Umbilical cord (tissue), 2 donors: ENCODE results near the gene PRRG2. TPM values are rescaled to one million over a fixed set of nuclear protein-coding genes. Genes with fewer than 3 reads are reported as not detected.

Source experiments
- DNase-seq: peaks from one replicate; pipeline ENCODE4 v3.0.0-alpha.2; 2015; ENCODE audit warnings: low spot score
- total RNA-seq: library from RNA; depleted of rRNA; stranded (reverse); fragments of >200 nt; gene quantifications from one replicate; pipeline ENCODE4 v1.2.3, GENCODE V29; 2014; ENCODE audit warnings: low replicate concordance; ENCODE audit not compliant: insufficient read depth

The PRRG2 gene
- total RNA-seq, 1 donor from 2014 or later: not detected

DNA sequence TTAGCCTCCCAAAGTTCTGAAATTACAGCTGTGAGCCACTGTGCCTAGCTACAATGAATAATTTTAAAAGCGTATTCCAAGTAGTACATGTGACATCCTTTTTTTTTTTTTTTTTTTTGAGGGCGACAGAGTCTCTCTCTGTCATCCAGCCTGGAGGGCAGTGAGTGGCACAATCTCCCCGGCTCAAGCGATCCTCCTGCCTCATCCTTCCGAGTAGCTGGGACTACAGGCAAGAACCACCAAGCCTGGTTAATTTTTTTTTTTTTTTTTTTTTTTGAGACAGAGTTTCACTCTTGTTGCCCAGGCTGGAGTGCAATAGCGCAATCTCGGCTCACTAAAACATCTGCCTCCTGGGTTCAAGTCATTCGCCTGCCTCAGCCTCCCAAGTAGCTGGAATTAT lies 6.1 kb downstream of the PRRG2 start:
- no peak for DNase-seq

GRCh38 chr19:49588365-49589122 lies 7.4 kb downstream of the PRRG2 start:
- DNase-seq: no peak

DNA sequence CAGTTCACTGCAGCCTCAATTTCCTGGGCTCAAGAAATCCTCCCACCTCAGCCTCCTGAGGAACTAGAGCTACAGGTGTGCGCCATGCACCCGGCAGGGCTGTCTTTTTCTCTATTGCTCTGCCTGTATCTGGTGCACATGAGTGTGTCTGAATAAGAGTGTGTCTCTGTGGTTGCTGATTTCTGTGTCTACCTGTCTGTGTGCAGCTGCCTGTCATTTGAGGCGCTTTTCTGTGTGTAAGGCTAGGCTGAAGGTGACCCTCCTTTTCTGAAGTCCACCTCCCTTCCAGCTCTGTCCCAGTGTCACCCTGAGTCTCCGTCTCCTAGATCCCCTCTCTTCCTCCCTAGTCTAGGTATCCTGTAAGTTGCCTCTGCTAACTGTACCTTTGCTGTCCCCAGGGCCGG lies 8.4 kb downstream of the PRRG2 start:
- no peak for DNase-seq

GRCh38 chr19:49590071-49590970 lies 9.2 kb downstream of the PRRG2 start:
- DNase-seq: peak; percentile 98

DNA sequence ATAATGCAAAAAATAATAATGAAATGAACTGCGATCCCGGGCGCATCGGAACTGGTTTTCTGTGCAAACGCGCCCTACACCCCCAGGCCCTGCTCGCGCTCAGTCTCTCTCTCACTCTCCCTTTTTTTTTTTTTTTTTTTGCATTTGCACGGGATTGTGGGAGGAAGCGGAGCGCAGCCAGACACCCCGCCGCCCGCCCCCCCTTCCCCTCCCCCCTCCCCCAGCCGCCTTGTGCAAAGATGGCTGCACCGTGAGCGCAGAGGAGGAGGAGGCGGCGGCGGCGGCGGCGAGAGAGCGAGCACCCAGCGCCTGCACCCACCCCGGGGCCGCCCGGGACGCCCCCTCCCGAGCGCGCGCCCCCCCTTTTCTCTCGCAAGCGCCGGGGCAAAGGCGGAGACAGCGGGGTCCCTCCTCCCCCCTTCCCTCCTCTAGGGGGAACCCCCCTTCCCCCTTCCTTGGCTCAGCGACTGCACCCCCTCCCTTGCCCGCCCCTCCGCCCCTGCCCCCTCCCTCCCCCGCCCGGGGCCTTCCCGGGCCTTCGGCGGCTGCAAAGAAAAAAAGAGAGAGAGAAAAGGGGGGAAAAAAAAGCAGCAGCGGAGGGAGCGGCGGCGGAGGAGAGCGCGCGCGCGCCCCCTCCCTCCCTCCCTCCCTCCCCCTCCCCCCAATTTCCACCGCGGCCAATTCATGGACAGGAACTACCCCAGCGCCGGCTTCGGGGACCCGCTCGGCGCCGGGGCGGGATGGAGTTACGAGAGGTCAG lies 10.0 kb downstream of the PRRG2 start, which contains the start of gene PRR12:
Gene PRR12, plus strand, starts transcription at position 212 of the 760 bp plus-strand sequence. Its CDS starts 473 bp downstream, at position 685.
- peak; percentile 89 for DNase-seq

- DNase-seq: peak; percentile 65
These were observed 10.8 kb downstream of the PRRG2 start for GRCh38 chr19:49591731-49592485.

GRCh38 chr19:49592486-49593232 lies 11.5 kb downstream of the PRRG2 start:
- DNase-seq: peak; percentile 25

DNA sequence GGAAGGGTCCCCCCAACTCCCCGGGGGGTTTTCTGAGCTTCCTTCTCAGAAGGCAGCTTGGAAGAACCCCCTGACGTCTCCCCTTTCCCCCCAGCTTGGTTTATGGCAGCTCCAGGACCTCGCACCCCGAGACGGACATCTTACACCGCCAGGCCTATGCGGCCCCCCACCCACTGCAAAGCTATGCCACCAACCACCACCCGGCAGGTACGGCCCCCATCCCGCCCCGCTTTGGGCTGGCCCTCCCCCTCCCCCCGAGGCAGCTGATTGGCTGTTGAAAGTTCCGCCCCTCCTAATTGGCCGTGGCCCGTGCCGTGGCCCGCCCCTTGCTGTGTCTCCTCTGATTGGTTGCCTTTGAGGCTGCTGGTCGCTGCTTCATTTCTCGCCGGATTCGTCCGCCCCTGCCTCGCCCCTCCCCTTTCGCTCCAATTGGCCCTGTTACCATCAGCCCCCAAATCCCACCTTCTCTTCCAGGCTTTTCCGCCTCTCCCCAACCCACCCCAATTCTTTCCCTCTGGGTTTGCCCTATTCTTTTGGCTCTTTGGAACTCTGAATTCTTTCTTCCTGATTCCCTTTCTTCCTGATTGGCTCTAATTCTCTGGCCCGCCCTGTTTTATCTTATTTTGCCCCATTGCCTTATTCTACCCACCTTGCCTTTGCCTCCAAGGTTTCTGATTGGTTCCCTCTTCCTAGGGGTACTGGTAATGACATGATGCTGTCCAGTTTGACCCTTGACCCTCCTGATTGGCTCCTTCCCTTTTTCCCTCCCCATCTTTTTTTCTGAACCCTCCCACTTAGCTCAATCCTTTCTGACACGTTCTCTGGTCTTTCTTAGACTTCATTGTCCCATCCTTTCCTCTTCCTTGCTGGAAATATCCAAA lies 12.4 kb downstream of the PRRG2 start:
- peak; percentile 94 for DNase-seq

GRCh38 chr19:49594157-49594992 lies 13.3 kb downstream of the PRRG2 start:
- no peak for DNase-seq

GRCh38 chr19:49594993-49595818 lies 14.1 kb downstream of the PRRG2 start:
- no peak for DNase-seq

DNA sequence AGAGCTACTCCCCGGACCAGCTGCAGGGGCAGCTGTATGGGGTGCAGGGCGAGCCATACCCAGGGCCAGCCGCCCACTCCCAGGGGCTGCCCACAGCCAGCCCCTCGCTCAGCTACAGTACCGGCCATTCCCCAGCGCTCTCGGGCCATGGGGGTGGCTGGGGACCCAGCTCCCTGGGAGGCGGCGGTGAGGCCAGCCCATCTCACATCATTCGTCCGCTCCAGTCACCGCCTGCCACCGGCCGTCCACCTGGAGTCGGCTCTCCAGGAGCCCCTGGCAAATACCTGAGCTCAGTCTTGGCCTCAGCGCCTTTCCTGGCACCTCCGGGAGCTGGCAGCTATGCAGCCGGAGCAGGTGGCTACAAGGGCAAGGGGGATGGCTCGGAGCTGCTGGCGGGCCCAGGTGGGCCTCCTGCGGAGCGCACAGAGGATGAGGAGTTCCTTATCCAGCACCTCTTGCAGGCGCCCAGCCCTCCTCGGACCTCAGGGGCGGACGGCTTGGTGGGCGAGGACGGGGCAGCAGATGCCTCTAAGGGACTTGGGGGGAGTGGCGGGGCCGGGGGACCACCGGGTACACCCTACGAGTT lies 14.8 kb downstream of the PRRG2 start:
- DNase-seq: no peak

- no peak for DNase-seq
These were observed 15.3 kb downstream of the PRRG2 start for GRCh38 chr19:49596407-49596806.

DNA sequence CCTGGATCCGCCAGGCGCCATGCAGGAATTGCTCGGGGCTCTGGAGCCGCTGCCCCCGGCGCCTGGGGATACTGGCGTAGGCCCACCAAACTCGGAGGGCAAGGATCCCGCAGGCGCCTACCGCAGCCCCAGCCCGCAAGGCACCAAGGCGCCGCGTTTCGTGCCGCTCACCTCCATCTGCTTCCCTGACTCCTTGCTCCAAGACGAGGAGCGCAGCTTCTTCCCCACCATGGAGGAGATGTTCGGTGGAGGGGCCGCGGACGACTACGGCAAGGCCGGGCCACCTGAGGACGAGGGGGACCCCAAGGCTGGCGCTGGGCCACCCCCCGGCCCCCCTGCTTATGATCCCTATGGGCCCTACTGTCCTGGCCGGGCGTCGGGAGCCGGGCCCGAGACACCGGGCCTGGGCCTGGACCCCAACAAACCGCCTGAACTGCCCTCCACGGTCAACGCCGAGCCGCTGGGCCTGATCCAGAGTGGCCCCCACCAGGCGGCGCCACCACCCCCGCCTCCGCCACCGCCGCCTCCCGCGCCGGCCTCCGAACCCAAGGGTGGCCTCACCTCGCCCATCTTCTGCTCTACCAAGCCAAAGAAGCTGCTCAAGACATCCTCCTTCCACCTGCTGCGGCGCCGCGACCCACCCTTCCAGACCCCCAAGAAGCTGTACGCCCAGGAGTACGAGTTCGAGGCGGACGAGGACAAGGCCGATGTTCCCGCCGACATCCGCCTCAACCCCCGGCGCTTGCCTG lies 16.0 kb downstream of the PRRG2 start:
- DNase-seq: no peak

DNA sequence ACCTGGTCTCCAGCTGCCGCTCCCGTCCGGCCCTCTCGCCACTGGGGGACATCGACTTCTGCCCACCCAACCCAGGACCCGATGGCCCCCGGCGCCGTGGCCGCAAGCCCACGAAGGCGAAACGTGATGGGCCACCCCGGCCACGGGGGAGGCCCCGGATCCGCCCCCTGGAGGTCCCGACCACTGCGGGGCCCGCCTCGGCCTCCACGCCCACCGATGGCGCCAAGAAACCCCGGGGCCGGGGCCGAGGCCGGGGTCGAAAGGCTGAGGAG lies 16.5 kb downstream of the PRRG2 start:
- no peak for DNase-seq

GRCh38 chr19:49599378-49600295 lies 18.5 kb downstream of the PRRG2 start:
- no peak for DNase-seq
